ENCODE data around the gene MAST4. TPM values are rescaled to one million over a fixed set of nuclear protein-coding genes. Genes with fewer than 3 reads are reported as not detected.

Gene MAST4
- total RNA-seq, 2 donors from 2014 or later = 30.5 to 47.8 TPM

DNA sequence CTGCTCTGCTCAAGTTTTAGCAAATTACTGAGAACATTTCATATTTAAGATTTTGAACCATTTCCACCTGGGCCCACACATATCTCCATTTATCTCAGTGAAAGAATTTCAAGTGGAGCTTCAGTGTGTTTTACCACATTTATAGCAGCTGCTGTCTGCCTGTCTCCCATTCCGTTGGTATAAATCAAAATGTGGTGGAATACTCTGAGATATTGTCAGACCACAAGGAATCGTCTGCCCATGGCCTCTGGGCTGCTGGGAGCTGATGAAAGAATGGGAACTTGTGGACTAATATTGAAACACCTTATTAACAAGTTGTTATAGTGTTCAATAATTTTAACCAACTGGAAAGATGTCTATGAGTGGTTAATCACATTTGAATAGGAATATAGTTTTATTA is 33.3 kb downstream of the MAST4 start:
- TF ChIP-seq, protein P1, sequence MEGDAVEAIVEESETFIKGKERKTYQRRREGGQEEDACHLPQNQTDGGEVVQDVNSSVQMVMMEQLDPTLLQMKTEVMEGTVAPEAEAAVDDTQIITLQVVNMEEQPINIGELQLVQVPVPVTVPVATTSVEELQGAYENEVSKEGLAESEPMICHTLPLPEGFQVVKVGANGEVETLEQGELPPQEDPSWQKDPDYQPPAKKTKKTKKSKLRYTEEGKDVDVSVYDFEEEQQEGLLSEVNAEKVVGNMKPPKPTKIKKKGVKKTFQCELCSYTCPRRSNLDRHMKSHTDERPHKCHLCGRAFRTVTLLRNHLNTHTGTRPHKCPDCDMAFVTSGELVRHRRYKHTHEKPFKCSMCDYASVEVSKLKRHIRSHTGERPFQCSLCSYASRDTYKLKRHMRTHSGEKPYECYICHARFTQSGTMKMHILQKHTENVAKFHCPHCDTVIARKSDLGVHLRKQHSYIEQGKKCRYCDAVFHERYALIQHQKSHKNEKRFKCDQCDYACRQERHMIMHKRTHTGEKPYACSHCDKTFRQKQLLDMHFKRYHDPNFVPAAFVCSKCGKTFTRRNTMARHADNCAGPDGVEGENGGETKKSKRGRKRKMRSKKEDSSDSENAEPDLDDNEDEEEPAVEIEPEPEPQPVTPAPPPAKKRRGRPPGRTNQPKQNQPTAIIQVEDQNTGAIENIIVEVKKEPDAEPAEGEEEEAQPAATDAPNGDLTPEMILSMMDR (IDR thresholded peaks at IDR 0.05) = no peak
- no peak for DNase-seq (ENCODE audit: low spot score)
- H3K4me3 ChIP-seq = no peak overlapping the region
- H3K27ac ChIP-seq = no peak overlapping the region
- no peaks in the 10 kb centered on the region for H3K27me3 ChIP-seq (replicated peaks; ENCODE audit: insufficient read depth)
- H3K9me3 ChIP-seq = no peaks in the 10 kb centered on the region
- no peaks in the 10 kb centered on the region for H3K4me1 ChIP-seq (ENCODE audit: control insufficient read depth in 1 of 2, low read depth in 2 of 2)
- no peaks in the 10 kb centered on the region for H3K36me3 ChIP-seq
- ATAC-seq (ENCODE audit: insufficient number of reproducible peaks, low FRiP score, low read depth) = no peak

DNA sequence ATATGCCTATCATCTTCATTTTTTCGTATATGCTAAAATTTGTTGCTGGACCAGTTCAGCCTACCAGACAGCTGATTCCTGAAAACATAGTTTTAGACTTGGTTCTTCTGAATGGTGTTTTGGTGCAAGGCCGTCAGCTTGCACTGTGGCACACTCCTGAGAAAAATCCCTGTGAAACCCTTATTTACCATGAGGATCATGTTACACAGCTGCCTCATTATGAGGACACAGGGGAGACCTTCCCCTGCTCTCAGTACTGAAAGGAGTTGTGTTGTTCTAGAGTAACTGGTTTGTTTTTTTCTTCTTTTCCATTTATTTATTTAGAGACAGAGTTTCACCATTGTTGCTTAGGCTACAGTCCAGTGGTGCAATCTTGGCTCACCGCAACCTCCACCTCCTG is 37.6 kb downstream of the MAST4 start:
- Histone ChIP-seq H3K4me1 (ENCODE audit: control insufficient read depth in 1 of 2, low read depth in 2 of 2) (no peaks in the 10 kb centered on the region), H3K4me3 (no peak overlapping the region), H3K9me3 (no peaks in the 10 kb centered on the region), H3K36me3 (no peaks in the 10 kb centered on the region), H3K27ac (no peak overlapping the region), H3K27me3 (replicated peaks; ENCODE audit: insufficient read depth) (no peaks in the 10 kb centered on the region)
- DNase-seq (ENCODE audit: low spot score) (no peak), ATAC-seq (ENCODE audit: insufficient number of reproducible peaks, low FRiP score, low read depth) (no peak)
- TF ChIP-seq, protein P1 (IDR thresholded peaks at IDR 0.05) = no peak

DNA sequence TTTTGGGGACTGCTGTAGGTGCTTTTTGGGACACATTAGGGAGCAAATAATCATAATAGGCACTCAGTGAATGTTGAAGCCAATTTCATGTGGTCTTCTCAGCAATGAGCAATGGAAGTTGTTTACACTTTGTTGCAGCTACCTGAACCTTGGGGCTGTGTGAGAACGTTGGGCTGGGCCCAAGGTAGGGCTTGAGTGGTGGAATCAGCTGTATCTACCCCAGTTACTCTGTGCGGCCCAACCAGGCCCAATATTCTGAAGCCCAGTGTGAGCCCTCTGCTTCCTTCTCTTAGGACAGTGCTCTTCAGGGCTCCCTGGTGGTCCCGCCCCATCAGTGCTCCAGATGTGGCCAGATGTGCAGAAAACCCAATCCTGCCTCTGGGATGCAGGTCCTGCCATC is 38.4 kb downstream of the MAST4 start:
- no peak for ATAC-seq (ENCODE audit: insufficient number of reproducible peaks, low FRiP score, low read depth)
- no peak for DNase-seq (ENCODE audit: low spot score)

DNA sequence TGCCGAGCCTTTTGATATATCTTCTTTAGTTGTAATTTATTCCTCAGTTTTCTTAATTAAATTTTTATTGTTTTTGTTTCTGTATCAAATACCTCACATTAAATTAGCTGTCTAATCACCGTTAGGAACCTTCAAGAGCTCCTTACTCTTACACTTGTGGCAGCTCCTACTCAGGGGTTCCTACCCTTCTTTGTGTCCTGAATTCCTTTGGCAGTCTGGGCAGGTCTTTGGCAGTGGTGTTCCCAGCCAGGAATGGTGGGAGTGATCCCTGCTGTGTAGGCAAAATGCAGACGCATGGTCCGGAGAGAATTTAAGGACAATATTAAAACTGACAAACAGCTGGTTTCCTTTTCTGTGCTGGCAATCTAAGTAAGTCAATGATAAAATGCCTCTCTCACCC is 41.8 kb downstream of the MAST4 start:
- Histone ChIP-seq H3K4me1 (ENCODE audit: control insufficient read depth in 1 of 2, low read depth in 2 of 2) (no peaks in the 10 kb centered on the region), H3K27me3 (replicated peaks; ENCODE audit: insufficient read depth) (no peaks in the 10 kb centered on the region), H3K9me3 (no peaks in the 10 kb centered on the region), H3K27ac (no peak overlapping the region), H3K4me3 (no peak overlapping the region), H3K36me3 (no peaks in the 10 kb centered on the region)
- ATAC-seq (ENCODE audit: insufficient number of reproducible peaks, low FRiP score, low read depth) (no peak), DNase-seq (ENCODE audit: low spot score) (no peak)
- TF ChIP-seq, protein P1 (IDR thresholded peaks at IDR 0.05) = no peak

More for the DNA sequence above, 38.4 kb downstream of the MAST4 start:
- Histone ChIP-seq H3K36me3 (no peaks in the 10 kb centered on the region), H3K4me3 (no peak overlapping the region), H3K9me3 (no peaks in the 10 kb centered on the region), H3K4me1 (ENCODE audit: control insufficient read depth in 1 of 2, low read depth in 2 of 2) (no peaks in the 10 kb centered on the region), H3K27me3 (replicated peaks; ENCODE audit: insufficient read depth) (no peaks in the 10 kb centered on the region), H3K27ac (no peak overlapping the region)
- TF ChIP-seq, protein P1 (IDR thresholded peaks at IDR 0.05) = no peak

DNA sequence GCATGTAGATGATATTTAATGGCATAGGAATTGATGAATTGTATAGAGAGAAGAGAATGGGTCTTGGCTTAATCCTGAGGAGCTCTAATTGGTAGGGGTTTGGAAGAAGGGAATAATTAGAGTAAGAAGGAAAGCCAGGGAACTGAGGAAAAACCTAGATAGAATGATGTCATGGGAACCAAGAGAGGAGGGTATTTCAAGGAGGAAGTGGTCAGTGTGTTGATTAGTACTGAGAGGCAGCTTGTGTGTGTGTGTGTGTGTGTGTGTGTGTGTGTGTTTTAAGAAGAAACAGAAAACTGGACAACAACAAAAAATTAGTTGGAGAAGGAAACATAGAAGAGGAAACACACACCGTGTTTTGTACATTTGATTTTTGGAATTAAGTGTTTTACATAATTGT is 42.8 kb downstream of the MAST4 start:
- Histone ChIP-seq H3K36me3 (no peaks in the 10 kb centered on the region), H3K27ac (no peak overlapping the region), H3K4me3 (no peak overlapping the region), H3K27me3 (replicated peaks; ENCODE audit: insufficient read depth) (no peaks in the 10 kb centered on the region), H3K4me1 (ENCODE audit: control insufficient read depth in 1 of 2, low read depth in 2 of 2) (no peaks in the 10 kb centered on the region), H3K9me3 (no peaks in the 10 kb centered on the region)
- TF ChIP-seq, protein P1 (IDR thresholded peaks at IDR 0.05) = no peak
- ATAC-seq (ENCODE audit: insufficient number of reproducible peaks, low FRiP score, low read depth) (no peak), DNase-seq (ENCODE audit: low spot score) (no peak)

All from thoracic aorta (tissue), 2 donors.